CD4-positive, alpha-beta T cell (primary cell): ENCODE measurements around the gene TM2D1. TPM values are rescaled to one million over a fixed set of nuclear protein-coding genes. Genes with fewer than 3 reads are reported as not detected.

Experiments
- ATAC-seq: fragments of 200-7000 bp; cut with Tn5 transposase; one replicate; pipeline ENCODE4 v1.10.0; 2022; ENCODE audit warnings: mild to moderate bottlenecking; ENCODE audit not compliant: poor library complexity
- CTCF ChIA-PET: fragments of 350-600 bp; sonication (Branson Sonifier 250); formaldehyde crosslinking; loops from one replicate; lab custom pipeline; 2021; ENCODE audit warnings: antibody characterized with exemption, inconsistent platforms; lab: Charles Lee
- POLR2A ChIA-PET: fragments of 350-600 bp; sonication (Branson Sonifier 250); formaldehyde crosslinking; loops from one replicate; lab custom pipeline; 2021; ENCODE audit warnings: antibody characterized with exemption, inconsistent platforms; lab: Charles Lee
- DNase-seq, 14 experiments: peaks; one replicate each; pipeline ENCODE4 v3.0.0-alpha.2; 2013 to 2020; ENCODE audit warnings: mixed read lengths in 2 of 14
- H3K27ac ChIP-seq, 2 donors: one replicate each; pipeline versions ENCODE4 v1.5.1 to v1.7.0; 2013; ENCODE audit warnings: low read length in 2 of 2, low read depth in 1 of 2, mild to moderate bottlenecking in 1 of 2
- H3K27me3 ChIP-seq, 2 experiments: 1 replicate in 1 of 2; 2 replicates in 1 of 2; pipeline versions ENCODE4 v1.6.1 to v1.7.0; 2013; ENCODE audit warnings: low read length in 2 of 2, control low read depth in 1 of 2, mild to moderate bottlenecking in 1 of 2, moderate library complexity in 1 of 2; ENCODE audit not compliant: insufficient read depth in 2 of 2, control insufficient read depth in 1 of 2
- H3K36me3 ChIP-seq: one replicate; pipeline ENCODE4 v1.6.1; 2013; ENCODE audit warnings: low read length, control low read depth; ENCODE audit not compliant: insufficient read depth
- H3K4me1 ChIP-seq: one replicate; pipeline ENCODE4 v1.6.1; 2013; ENCODE audit warnings: low read length, control low read depth; ENCODE audit not compliant: insufficient read depth
- H3K4me3 ChIP-seq: one replicate; pipeline ENCODE4 v1.5.1; 2013; ENCODE audit warnings: mild to moderate bottlenecking, low read length, moderate library complexity
- H3K9me3 ChIP-seq, 2 experiments: 1 replicate in 1 of 2; 2 replicates in 1 of 2; pipeline versions ENCODE4 v1.6.1 to v1.7.0; 2013; ENCODE audit warnings: low read length in 2 of 2, mild to moderate bottlenecking in 2 of 2, control low read depth in 1 of 2, moderate library complexity in 1 of 2; ENCODE audit not compliant: control insufficient read depth in 1 of 2, insufficient read depth in 1 of 2
- H3K27ac Mint-ChIP-seq: one replicate; pipeline ENCODE4 v1.8.0; 2020; ENCODE audit warnings: mixed read lengths
- H3K27me3 Mint-ChIP-seq: one replicate; pipeline ENCODE4 v1.8.0; 2021; ENCODE audit warnings: mixed read lengths
- H3K36me3 Mint-ChIP-seq: one replicate; pipeline ENCODE4 v1.8.0; 2021; ENCODE audit warnings: low read depth, mixed read lengths
- H3K4me1 Mint-ChIP-seq: one replicate; pipeline ENCODE4 v1.8.0; 2021; ENCODE audit warnings: low read depth, mixed read lengths
- H3K4me3 Mint-ChIP-seq: one replicate; pipeline ENCODE4 v1.8.0; 2020; ENCODE audit warnings: mild to moderate bottlenecking, mixed read lengths
- H3K9me3 Mint-ChIP-seq: one replicate; pipeline ENCODE4 v1.8.0; 2020; ENCODE audit warnings: mixed read lengths
- CTCF ChIP-seq: fragments of 200-600 bp; IDR thresholded peaks from one replicate; pipeline ENCODE4 v1.8.0; 2022; ENCODE audit warnings: antibody characterized with exemption, mild to moderate bottlenecking
- intact Hi-C, 2 experiments: fragments of 100-400 bp; cut with DNase I in 1 of 2; cut with micrococcal nuclease in 1 of 2; formaldehyde crosslinking; loops; one replicate each; pipeline versions ENCODE4 v1.15.1 to v1.9.0; 2023 to 2025; cut with DNase I, micrococcal nuclease
- total RNA-seq, 174 experiments: library from RNA in 2 of 174; stranded (reverse) in 2 of 174; gene quantifications; one replicate each; pipeline ENCODE4 v1.2.3 and lab custom pipeline; 2021 to 2026

The TM2D1 gene
- total RNA-seq, 2 experiments from 2014 or later: 12.0 to 13.7 TPM

DNA sequence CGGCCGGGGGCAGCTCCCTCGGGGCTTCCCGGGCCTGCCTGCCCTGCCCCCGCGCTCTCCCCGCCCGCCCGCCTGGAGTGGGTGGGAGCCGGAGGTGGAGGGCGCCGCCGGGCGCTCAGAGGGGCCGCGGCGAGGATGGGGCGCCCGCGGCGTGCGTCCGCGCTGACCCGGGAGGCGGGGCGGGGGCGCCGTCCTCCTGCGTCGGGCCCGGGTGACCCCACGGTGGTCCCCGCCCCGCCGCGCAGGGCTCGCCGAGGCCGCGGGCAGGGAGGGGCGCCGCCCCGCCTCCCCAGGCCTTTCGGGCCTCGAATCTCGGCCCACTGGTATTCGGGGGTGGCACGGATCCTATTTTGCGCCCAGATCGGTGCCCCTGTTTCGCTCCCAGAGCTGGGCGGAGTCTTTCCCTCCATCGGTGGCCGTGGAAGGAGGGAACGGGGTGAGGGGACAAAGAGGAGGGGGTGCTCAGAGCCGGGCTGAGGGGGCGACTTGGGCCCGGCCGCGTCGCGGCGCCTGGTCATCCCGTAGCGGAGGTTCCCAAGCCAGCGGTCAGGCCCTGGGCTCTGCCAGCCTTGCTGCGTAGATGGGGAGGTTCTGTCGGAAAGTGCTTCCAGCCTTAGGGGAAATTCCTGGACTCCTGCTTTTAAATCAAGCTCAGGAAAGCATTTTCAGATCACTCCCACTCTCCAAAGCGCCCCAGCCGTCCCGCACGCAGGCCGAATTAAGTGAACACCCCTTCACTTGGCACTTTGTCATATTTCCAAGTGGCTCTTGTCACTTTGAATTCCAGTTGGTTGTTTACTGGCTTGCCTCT is 17.9 kb upstream of the TM2D1 start:
- no peak for DNase-seq
- Mint-ChIP-seq H3K36me3 (peaks cover 7% of the 10 kb centered on the region), H3K9me3 (no peaks in the 10 kb centered on the region), H3K27me3 (no peaks in the 10 kb centered on the region), H3K4me1 (peaks cover 39% of the 10 kb centered on the region), H3K4me3 (peak overlapping the region; percentile 83), H3K27ac (peak overlapping the region; percentile 57)
- Histone ChIP-seq H3K9me3 (no peaks in the 10 kb centered on the region), H3K27ac (peak overlapping the region; percentile 55 to 56), H3K36me3 (no peaks in the 10 kb centered on the region), H3K4me1 (peaks cover 23% of the 10 kb centered on the region), H3K4me3 (peak overlapping the region; percentile 78), H3K27me3 (no peaks in the 10 kb centered on the region)
- POLR2A ChIA-PET: interaction anchor here (0.6 to 1.1 kb wide), 3 partner anchors 15 to 50 kb away, joined by 3 read pairs; no protein-coding TSS in a partner anchor
- TF ChIP-seq CTCF: no peak
- ATAC-seq: peak; percentile 50
- CTCF ChIA-PET: interaction anchor here (1.0 kb wide), 2 partner anchors 9 to 693 kb away, joined by 3 to 4 read pairs; no protein-coding TSS in a partner anchor
- intact Hi-C loops: loop anchor here (5.0 kb wide), 2 partner anchors 39 to 694 kb away; partner anchors contain the start of gene USP1 (in 1 of the 2)

DNA sequence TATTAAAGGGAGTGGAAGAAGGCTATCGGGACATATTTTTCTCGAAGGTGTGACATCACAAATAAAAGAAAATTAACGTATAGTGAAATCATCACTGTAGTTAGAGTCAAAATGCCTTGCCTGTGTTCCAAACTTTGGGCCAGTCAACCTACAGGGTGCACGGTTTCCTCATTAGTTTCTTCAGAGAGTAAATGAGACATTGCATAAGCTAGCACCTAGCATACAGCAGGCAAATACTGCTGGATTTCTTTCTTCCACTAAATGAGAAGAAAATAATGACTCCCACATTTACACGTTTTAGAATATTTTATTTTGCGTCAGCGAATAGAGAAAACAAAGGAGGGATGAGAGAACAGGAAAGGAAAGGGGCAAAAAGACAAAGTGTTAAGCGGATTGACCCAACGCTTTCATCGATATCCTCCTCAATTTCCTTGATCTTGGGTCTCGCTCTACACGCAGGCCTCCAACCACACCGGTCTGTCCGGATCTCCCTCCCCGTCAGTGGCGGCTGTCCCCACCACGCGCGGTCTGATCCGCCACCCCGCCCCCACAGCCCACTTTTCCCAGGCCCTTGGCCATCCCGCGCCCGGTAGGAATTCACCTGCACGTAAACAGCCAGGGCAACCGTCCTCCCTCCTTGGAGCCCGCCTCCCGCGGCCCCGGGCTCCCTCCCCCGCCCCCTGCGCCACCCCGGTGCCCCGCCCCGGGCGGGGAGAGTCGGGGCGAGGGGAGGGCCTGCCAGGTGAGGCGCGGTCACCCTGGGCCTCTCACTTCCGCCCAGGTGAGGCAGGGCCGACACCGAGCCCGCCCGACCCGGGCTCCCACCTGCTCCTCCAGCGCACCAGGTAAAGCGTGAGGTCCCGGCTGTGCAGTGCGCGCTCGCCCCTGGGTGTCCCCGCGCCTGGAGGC is 17.0 kb upstream of the TM2D1 start, which contains the start of gene PATJ:
Gene PATJ (plus strand): TSS at position 770 of the 909 bp plus-strand sequence. CDS start 20,413 bp downstream, outside the sequence.
- ATAC-seq (peak; percentile 91), DNase-seq (peak; percentile 40 to 87 (median 66))
- Histone ChIP-seq H3K9me3 (no peaks in the 10 kb centered on the region), H3K27me3 (no peaks in the 10 kb centered on the region), H3K36me3 (no peaks in the 10 kb centered on the region), H3K27ac (peak within 1 kb of the TSS; percentile 56 to 62), H3K4me3 (peak within 1 kb of the TSS; percentile 78), H3K4me1 (peaks cover 23% of the 10 kb centered on the region)
- ChIA-PET CTCF (interaction anchor here (1.0 kb wide), 1 partner anchor 8 kb away, joined by 4 read pairs; no protein-coding TSS in a partner anchor), POLR2A (interaction anchor here (1.1 kb wide), 1 partner anchor 14 kb away, joined by 3 read pairs; no protein-coding TSS in a partner anchor)
- Mint-ChIP-seq H3K9me3 (no peaks in the 10 kb centered on the region), H3K4me3 (peak within 1 kb of the TSS; percentile 97), H3K36me3 (peaks cover 7% of the 10 kb centered on the region), H3K27me3 (no peaks in the 10 kb centered on the region), H3K27ac (peak within 1 kb of the TSS; percentile 94), H3K4me1 (peaks cover 31% of the 10 kb centered on the region)
- no peak for TF ChIP-seq CTCF
- intact Hi-C loops: loop anchor here (1.0 to 5.0 kb wide), 4 partner anchors 15 to 695 kb away; partner anchors contain the start of genes TM2D1 (in 1 of the 2) and USP1 (in 1 of the 2)
